ENCODE results near the gene RNF148.

GRCh38 chr7:122675621-122676020 lies 27.1 kb downstream of the RNF148 start:
- no peak for TF ChIP-seq POLR2A (IDR thresholded peaks at IDR 0.05)
- TF ChIP-seq CTCF (IDR thresholded peaks at IDR 0.05): no peak

Measured in sigmoid colon (tissue), 3 donors.